Measurements from ENCODE around the gene CCDC30.
A peak's percentile ranks its signal among the peaks of the same experiment; 100 is the strongest.

The CCDC30 gene

DNA sequence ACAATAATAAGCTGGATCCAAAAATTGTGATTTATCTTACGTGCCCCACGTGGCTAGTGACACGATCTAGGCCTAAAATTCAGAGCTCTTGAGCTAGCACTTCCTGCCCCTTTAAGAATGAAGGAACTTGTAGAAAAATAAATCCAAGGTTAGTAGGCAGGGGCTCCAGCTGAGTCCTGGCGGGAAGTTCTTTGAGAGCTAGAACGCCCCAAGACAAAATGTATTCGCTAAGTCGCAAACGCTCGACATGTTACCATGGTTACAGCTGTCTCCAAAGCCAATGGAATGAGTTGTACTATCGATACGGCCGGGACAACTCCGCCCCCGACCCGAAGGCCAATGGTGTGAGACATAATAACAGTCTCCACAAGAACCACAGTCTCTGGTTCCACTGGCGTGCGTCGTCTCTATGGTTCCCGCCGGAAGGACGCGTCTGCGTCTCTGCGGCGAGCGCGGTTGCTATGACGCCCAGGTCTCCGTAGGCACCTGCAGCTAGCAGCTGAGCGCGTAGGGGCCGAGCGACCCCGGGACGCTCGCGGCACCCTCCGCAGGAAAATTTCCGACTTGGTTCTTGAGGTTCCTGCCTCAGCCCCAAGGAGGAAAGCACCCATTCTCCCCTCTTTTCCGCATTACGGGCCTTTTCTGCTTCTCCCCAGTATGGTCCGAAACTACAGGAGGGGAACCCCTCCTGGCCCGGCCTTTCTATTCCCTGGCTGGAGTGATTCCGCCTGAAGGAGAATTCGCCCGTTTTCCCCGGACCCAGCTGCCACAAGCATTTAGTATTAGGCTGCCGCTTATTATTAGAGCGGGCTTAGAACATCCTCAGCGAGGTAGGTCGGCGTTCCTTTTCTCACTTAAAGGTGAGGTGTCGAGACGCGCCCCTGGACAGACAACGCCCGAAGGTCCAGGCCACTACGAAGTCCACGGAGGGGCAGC is at the start of gene CCDC30:
Gene CCDC30, plus strand, starts transcription at position 459 of the 936 bp plus-strand sequence. CDS start 17,266 bp downstream, outside the sequence.
- peak; percentile 98 for FAIRE-seq

DNA sequence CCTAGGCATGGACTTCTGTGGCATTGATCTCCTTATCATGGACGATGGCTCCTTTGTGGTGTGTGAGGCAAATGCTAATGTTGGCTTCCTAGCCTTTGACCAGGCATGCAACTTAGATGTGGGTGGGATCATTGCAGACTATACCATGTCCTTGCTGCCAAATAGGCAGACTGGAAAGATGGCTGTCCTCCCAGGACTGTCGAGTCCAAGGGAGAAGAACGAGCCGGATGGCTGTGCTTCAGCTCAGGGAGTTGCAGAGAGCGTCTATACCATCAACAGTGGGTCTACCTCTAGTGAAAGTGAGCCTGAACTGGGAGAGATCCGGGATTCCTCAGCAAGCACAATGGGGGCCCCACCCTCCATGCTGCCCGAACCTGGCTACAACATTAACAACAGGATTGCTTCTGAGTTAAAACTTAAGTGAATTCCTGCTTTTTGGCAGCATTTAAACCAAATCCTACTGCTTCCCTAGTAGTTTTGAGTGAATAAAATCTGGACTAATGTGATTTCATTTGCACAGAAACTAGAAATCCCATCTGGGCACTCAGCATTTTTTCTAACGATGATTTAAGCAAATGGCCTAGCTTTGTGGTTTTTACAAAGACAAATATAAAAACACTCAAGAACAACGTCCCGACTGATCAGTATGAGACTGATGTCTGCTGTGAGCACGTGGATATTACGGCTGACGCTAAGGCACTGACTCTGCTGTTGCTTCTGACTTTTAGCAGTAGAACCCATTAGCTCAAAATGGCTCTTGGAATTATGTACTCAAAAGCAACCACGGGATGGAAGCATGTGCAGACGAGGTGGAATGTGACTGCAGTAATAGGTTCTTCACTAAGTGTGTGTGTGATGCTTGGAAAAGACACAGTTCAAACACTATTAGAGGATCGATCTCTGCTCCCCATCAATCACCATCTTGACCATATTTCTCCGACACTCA is 48.3 kb upstream of the CCDC30 start:
- no peak for FAIRE-seq

DNA sequence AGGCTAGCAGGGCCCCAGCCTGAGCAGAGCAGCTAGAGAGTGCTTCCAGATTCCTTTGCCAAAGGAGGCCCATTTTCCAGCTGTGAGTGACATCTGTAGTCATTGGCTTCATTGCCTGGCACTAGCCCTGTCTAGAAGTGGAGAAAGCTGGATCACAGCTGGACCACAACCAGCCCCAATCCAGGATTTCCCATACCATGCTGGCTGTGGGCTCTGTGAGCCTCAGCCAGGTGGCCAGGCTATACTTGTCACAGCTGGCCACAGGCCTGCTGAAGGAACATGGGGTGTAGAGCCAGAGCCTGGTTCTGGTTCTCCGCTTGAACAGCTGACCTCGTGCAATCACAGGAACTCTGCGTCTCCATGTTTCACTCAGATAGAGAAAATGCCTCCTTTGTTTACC is 45.9 kb upstream of the CCDC30 start:
- FAIRE-seq, result no peak

- no peak for FAIRE-seq
These were observed 44.6 kb upstream of the CCDC30 start for GRCh38 chr1:42418516-42418915.

DNA sequence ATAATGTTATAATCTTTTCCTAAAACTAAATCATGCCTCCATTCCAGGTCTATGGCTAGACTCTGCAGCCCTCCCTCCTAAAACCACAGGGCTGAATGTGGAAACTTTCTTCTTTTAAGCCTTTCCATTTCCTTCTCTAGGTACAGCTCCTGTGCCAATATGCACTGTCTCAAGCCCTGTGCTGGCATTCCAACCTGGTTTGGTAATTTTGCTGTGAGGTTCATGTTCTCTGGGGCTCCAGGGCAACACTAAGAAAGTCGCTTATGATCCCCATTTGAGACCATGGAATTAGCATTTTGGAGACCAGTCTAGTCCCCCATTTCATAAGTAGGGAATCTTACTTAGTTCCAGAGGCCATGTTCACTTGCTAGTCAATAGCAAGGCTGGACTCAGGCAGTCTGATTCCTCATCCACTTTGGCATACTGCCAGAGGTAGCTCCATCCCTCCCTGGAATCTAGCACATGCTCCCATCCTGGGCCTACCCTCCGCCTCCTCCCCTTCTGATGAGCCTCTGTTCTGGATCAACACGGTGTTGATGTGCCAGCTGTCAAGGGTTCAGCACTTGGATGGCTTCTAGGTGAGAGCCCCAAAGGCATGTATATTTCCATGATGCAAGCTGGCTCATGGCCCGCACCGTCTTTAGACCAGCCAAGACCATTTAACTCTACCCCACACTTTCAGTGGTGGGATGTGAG is 43.8 kb upstream of the CCDC30 start:
- no peak for FAIRE-seq

GRCh38 chr1:42420121-42420520 is 43.0 kb upstream of the CCDC30 start:
- FAIRE-seq, result no peak

DNA sequence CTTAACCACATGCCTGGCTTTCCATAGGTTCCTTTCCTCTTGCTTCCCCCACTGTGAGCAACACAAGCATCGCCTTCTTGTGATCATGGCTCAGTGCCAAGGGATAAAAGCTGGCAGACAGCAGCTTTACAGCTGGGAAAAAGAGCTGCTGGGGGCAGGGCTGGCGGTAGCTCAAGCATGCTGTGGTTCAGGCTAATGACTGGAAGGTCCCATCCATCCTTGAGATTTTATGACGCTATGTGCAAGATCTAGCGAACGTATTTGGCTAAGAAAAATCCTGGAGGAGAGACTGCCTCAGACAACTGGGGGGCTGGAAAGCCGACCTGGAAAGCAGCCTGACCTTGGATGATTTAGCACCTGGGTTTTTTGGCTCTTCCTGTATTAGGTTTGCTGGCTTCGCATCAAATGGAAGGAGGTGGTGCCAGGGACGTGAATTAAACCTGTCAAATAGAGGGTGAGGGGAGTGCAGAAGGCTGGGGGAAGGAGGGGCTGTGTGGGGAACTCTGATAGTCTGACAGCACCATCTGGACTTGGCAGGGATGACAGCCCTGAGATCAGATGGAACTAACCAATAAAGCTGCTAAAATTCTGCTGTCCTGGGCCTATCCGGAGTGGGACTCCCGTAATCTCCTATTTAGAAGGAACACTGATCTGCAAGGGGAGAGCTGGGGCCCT is 42.0 kb upstream of the CCDC30 start:
- FAIRE-seq, result no peak

- no peak for FAIRE-seq
These were observed 40.3 kb upstream of the CCDC30 start for GRCh38 chr1:42422737-42423136.

- no peak for FAIRE-seq
These were observed 39.4 kb upstream of the CCDC30 start for GRCh38 chr1:42423681-42424080.

- no peak for FAIRE-seq
These were observed 38.9 kb upstream of the CCDC30 start for GRCh38 chr1:42424201-42424600.

GRCh38 chr1:42427240-42427639 is 35.8 kb upstream of the CCDC30 start:
- FAIRE-seq, result no peak

- no peak for FAIRE-seq
These were observed 33.5 kb upstream of the CCDC30 start for GRCh38 chr1:42429603-42430002.

GRCh38 chr1:42430286-42431135 is 32.6 kb upstream of the CCDC30 start:
- no peak for FAIRE-seq

- FAIRE-seq, result no peak
These were observed 31.6 kb upstream of the CCDC30 start for GRCh38 chr1:42431514-42431913.

DNA sequence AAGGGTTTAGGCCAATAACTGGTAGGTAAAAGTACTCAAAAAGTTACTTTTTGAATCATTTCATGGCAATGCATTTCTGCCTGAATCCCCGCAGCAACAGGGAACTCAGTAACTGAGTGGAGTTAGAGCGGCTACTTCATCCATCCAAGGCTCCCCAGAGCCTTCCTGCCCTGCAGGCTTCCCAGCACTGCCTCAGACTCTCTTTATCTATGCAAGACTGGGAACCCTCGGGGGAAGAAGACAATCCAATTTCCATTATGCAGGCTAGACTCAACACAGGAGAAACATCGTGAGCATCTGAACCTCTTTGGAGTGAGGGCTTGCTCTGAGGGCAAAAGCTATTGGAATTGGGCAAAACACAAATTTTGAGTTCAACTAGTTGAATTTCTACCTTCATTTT is 30.4 kb upstream of the CCDC30 start:
- FAIRE-seq, result no peak

DNA sequence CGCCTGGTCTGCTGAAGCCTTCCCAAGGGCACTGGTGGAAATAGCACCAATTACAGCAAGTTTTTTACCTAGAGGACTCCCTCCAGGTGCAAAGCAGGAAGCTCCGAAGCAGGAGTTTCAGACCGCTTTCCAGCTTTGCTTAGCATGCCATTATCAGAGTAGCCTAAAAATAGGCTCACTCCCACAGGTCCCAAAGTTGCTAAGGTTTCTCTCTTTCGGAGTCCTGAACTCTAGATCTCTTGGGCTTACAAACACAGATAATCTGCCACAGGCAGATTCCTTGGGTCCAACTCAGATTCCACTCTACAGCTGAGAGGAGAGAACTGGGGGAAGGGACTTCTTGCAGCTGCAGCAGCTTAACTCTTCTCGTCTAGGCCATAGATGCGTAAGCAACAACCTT is 29.7 kb upstream of the CCDC30 start:
- no peak for FAIRE-seq

DNA sequence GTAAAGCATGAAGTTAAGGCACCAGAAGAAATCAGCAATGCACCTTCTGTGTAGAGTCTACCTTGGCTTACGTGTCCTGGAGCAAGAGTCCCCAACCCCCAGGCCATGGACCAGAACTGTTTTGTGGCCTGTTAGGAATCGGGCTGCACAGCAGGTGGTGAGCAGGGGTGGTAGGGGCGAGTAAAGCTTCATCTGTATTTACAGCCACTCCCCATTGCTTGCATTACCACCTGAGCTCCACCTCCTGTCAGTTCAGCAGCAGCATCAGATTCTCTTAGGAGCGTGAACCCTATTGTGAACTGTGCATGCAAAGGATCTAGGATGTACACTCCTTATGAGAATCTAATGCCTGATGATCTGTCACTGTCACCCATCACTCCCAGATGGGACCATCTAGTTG is 28.7 kb upstream of the CCDC30 start:
- FAIRE-seq, result no peak

- no peak for FAIRE-seq
These were observed 23.1 kb upstream of the CCDC30 start for GRCh38 chr1:42439940-42440339.

DNA sequence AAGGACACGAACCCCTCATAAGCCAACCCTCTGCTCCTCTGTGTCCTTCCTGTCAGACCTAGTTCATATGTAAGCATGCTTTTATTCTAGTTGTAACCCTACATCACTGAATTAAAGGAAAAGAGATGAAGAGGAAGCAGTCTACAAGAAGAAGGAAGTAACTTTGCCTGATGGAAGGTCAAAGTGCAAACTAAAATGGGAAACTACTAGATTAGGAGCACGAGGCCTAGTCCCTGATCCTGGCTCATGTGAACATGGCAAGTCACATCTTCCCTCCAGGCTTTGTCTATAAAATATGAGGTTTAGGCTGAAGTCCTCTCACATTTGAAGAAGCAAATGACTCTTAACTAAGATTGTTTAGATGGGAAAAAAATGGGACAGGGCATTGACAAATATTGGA is 20.4 kb upstream of the CCDC30 start:
- no peak for FAIRE-seq

DNA sequence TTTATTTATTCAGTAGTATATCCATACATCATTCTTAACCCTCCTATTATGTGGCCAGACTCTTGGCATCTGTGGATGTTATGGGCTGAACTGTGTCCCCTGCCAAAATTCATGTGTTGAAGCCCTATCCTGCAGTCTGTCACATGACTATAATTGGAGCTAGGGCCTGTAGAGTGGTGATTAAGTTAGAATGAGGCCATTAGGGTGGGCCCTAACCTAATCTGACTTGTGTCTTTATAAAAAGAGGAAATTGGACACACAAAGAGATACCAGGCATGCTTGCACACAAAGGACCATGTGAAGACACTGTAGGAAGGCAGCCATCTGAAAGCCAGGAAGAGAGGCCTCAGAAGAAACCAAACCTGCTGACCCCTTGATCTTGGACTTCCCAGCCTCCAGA is 13.8 kb upstream of the CCDC30 start:
- FAIRE-seq, result no peak

DNA sequence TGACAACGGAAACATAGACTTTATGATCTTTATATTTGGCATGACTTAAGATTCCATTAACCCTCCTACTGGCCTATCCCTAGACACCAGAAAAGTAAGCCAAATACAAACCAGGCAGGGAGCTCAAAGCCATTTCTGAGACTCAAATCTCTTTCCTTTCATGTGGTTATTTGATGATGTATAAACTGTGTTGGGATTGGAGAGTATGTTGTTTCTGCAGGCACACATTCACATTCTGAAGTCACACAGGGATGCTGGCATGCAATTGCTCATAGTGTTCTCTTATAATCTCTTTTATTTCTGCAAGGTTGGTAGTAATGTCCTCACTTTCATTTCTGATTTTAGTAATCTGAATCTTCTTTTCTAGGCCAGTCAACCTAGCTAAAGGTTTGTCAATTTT is 13.0 kb upstream of the CCDC30 start:
- FAIRE-seq, result no peak
